ENCODE measurements around the gene USP13. TPM values are rescaled to one million over a fixed set of nuclear protein-coding genes. Genes with fewer than 3 reads are reported as not detected.

Gene USP13
- total and polyA plus RNA-seq, 2 donors: 1.8 to 3.6 TPM

- H3K27ac ChIP-seq (ENCODE audit: low read depth in 1 of 2, low read length in 1 of 2): no peak overlapping the region
- WGBS: 94% methylated on average over 4 of the region's 4 CpGs
- H3K4me3 ChIP-seq (ENCODE audit: low read length in 2 of 2): no peak overlapping the region
These were observed 81.8 kb downstream of the USP13 start for GRCh38 chr3:179734497-179735281.

GRCh38 chr3:179735321-179735720 is 82.5 kb downstream of the USP13 start:
- Histone ChIP-seq H3K27ac (ENCODE audit: low read depth in 1 of 2, low read length in 1 of 2) (no peak overlapping the region), H3K4me3 (ENCODE audit: low read length in 2 of 2) (no peak overlapping the region), H3K36me3 (ENCODE audit: control insufficient read depth in 2 of 2, insufficient read depth in 2 of 2, low read length in 1 of 2) (peaks cover 18 to 21% of the 10 kb centered on the region in 2 donors), H3K9me3 (ENCODE audit: control insufficient read depth in 2 of 2, insufficient read depth in 1 of 2, low read length in 1 of 2) (no peaks in the 10 kb centered on the region), H3K27me3 (ENCODE audit: control insufficient read depth in 2 of 2, insufficient read depth in 1 of 2, low read length in 1 of 2) (no peaks in the 10 kb centered on the region), H3K4me1 (ENCODE audit: control insufficient read depth in 2 of 2, insufficient read depth in 2 of 2, low read length in 2 of 2) (no peaks in the 10 kb centered on the region)
- DNase-seq (ENCODE audit: low read depth in 6 of 9, low spot score in 9 of 9): no peak

More at GRCh38 chr3:179734497-179735281, 81.8 kb downstream of the USP13 start:
- no peak for DNase-seq (ENCODE audit: low read depth in 6 of 9, low spot score in 9 of 9)
- no peaks in the 10 kb centered on the region for H3K27me3 ChIP-seq (ENCODE audit: control insufficient read depth in 2 of 2, insufficient read depth in 1 of 2, low read length in 1 of 2)
- peaks cover 17 to 18% of the 10 kb centered on the region in 2 donors for H3K36me3 ChIP-seq (ENCODE audit: control insufficient read depth in 2 of 2, insufficient read depth in 2 of 2, low read length in 1 of 2)
- H3K9me3 ChIP-seq (ENCODE audit: control insufficient read depth in 2 of 2, insufficient read depth in 1 of 2, low read length in 1 of 2): no peaks in the 10 kb centered on the region
- H3K4me1 ChIP-seq (ENCODE audit: control insufficient read depth in 2 of 2, insufficient read depth in 2 of 2, low read length in 2 of 2): no peaks in the 10 kb centered on the region

DNA sequence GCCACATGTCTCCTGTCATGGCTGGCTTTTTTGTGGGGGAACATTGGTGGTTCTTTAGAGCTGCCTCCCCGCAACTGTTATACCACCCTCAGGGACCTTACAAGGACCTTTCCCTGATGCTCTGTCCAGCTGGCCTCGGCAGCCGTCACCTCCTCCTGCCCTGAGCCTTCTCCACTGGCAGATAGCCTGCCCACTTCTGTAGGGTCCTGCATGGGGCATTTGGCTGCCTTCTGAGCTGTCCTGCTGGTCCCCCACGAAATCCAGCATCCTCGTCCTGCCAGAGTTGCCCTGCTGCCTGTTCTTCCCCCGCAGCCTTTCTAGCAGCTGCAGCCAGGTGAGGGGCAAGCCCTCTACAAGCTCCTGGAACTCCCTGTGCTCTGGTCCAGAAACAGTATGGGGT is 86.2 kb downstream of the USP13 start:
- Histone ChIP-seq H3K36me3 (ENCODE audit: control insufficient read depth in 2 of 2, insufficient read depth in 2 of 2, low read length in 1 of 2) (peaks cover 13 to 16% of the 10 kb centered on the region in 2 donors), H3K9me3 (ENCODE audit: control insufficient read depth in 2 of 2, insufficient read depth in 1 of 2, low read length in 1 of 2) (no peaks in the 10 kb centered on the region), H3K4me1 (ENCODE audit: control insufficient read depth in 2 of 2, insufficient read depth in 2 of 2, low read length in 2 of 2) (no peaks in the 10 kb centered on the region), H3K27me3 (ENCODE audit: control insufficient read depth in 2 of 2, insufficient read depth in 1 of 2, low read length in 1 of 2) (no peaks in the 10 kb centered on the region), H3K27ac (ENCODE audit: low read depth in 1 of 2, low read length in 1 of 2) (no peak overlapping the region), H3K4me3 (ENCODE audit: low read length in 2 of 2) (no peak overlapping the region)
- WGBS: 98% methylated on average over 6 of the region's 6 CpGs
- no peak for DNase-seq (ENCODE audit: low read depth in 6 of 9, low spot score in 9 of 9)

DNA sequence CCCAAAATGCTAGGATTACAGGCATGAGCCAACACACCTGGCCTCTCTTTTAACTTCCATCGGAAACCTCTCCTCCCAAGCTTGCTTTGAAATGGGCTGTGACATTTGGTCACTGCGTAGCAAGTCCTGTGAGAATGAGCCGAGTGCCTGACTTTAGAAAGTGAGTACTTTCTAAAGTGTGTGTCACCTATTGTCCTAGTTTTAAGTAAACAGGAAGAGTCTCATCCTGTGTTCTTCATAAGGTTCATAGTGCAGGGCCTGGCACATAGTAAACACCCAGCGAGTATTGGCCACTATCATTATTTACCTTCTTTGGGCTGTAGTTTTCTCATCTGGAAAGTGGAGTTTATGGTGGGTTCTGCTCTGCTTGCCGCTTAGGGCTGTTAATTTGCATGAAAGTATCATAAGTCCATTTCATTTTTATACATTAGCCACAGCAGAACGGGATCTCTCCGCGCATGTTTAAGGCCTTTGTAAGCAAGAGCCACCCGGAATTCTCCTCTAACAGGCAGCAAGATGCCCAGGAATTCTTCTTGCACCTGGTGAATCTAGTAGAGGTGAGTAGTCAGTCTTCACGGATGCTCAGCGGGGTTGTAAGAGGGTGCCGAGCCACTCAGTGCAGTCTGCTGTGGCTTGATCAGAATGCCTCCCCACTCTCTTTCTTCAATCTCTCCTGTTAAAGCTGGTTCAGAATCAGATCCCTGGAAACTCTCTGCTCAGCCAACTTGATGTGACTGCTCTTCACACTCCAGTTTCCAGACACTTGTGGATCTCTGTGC is 87.2 kb downstream of the USP13 start:
- 97% methylated on average over 12 of the region's 12 CpGs for WGBS
- Histone ChIP-seq H3K36me3 (ENCODE audit: control insufficient read depth in 2 of 2, insufficient read depth in 2 of 2, low read length in 1 of 2) (peaks cover 17 to 23% of the 10 kb centered on the region in 2 donors), H3K27ac (ENCODE audit: low read depth in 1 of 2, low read length in 1 of 2) (no peak overlapping the region)

DNA sequence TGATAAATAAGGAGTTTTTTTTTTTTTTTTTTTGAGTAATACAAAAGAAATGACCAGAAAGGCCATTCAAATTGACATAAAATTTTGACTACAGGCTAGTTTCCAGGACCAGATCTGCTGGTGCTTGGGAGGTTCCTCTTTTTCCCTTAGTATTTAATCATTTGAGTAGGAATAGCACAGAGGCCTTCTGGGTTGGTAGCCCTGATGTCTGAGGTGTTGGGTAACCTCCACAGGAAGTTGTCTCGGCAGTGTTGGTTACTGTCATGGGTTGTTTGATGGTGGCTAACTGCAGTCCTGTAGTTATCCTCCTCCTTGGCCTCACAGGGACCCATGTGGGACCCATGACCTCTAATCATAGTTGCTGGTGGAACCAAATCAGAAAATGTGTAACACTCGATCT is 91.1 kb downstream of the USP13 start:
- Histone ChIP-seq H3K27ac (ENCODE audit: low read depth in 1 of 2, low read length in 1 of 2) (no peak overlapping the region), H3K27me3 (ENCODE audit: control insufficient read depth in 2 of 2, insufficient read depth in 1 of 2, low read length in 1 of 2) (no peaks in the 10 kb centered on the region), H3K4me3 (ENCODE audit: low read length in 2 of 2) (no peak overlapping the region), H3K4me1 (ENCODE audit: control insufficient read depth in 2 of 2, insufficient read depth in 2 of 2, low read length in 2 of 2) (no peaks in the 10 kb centered on the region), H3K9me3 (ENCODE audit: control insufficient read depth in 2 of 2, insufficient read depth in 1 of 2, low read length in 1 of 2) (no peaks in the 10 kb centered on the region), H3K36me3 (ENCODE audit: control insufficient read depth in 2 of 2, insufficient read depth in 2 of 2, low read length in 1 of 2) (peaks cover 11 to 18% of the 10 kb centered on the region in 2 donors)
- DNase-seq (ENCODE audit: low read depth in 6 of 9, low spot score in 9 of 9): no peak
- 67% methylated on average over 2 of the region's 2 CpGs for WGBS

More for the DNA sequence above, 87.2 kb downstream of the USP13 start:
- no peak for DNase-seq (ENCODE audit: low read depth in 6 of 9, low spot score in 9 of 9)
- Histone ChIP-seq H3K9me3 (ENCODE audit: control insufficient read depth in 2 of 2, insufficient read depth in 1 of 2, low read length in 1 of 2) (no peaks in the 10 kb centered on the region), H3K4me1 (ENCODE audit: control insufficient read depth in 2 of 2, insufficient read depth in 2 of 2, low read length in 2 of 2) (no peaks in the 10 kb centered on the region), H3K27me3 (ENCODE audit: control insufficient read depth in 2 of 2, insufficient read depth in 1 of 2, low read length in 1 of 2) (no peaks in the 10 kb centered on the region), H3K4me3 (ENCODE audit: low read length in 2 of 2) (no peak overlapping the region)

- H3K4me1 ChIP-seq (ENCODE audit: control insufficient read depth in 2 of 2, insufficient read depth in 2 of 2, low read length in 2 of 2): no peaks in the 10 kb centered on the region
- 99% methylated on average over 5 of the region's 5 CpGs for WGBS
These were observed 91.8 kb downstream of the USP13 start for GRCh38 chr3:179744667-179745066.

DNA sequence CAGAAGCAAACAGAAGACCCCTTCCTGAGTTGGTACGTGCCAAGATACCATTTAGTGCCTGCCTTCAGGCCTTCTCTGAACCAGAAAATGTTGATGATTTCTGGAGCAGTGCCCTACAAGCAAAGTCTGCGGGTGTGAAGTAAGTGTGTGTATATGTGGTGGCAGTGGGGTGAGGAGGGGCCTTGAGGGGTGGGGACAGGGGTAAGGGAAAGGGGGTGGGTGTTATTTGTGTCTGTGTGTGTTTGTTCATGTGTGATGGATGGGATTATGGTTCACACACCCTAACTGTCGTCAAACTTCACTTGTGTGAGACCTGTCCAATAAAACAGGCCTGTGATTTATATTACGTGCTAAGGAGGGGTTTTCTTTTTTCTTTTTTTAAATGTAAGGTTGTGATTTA is 92.2 kb downstream of the USP13 start:
- 98% methylated on average over 4 of the region's 4 CpGs for WGBS
- no peak for DNase-seq (ENCODE audit: low read depth in 6 of 9, low spot score in 9 of 9)
- Histone ChIP-seq H3K4me3 (ENCODE audit: low read length in 2 of 2) (no peak overlapping the region), H3K4me1 (ENCODE audit: control insufficient read depth in 2 of 2, insufficient read depth in 2 of 2, low read length in 2 of 2) (no peaks in the 10 kb centered on the region), H3K36me3 (ENCODE audit: control insufficient read depth in 2 of 2, insufficient read depth in 2 of 2, low read length in 1 of 2) (peaks cover 10 to 11% of the 10 kb centered on the region in 2 donors), H3K9me3 (ENCODE audit: control insufficient read depth in 2 of 2, insufficient read depth in 1 of 2, low read length in 1 of 2) (no peaks in the 10 kb centered on the region), H3K27ac (ENCODE audit: low read depth in 1 of 2, low read length in 1 of 2) (no peak overlapping the region), H3K27me3 (ENCODE audit: control insufficient read depth in 2 of 2, insufficient read depth in 1 of 2, low read length in 1 of 2) (no peaks in the 10 kb centered on the region)

More at GRCh38 chr3:179744667-179745066, 91.8 kb downstream of the USP13 start:
- Histone ChIP-seq H3K27ac (ENCODE audit: low read depth in 1 of 2, low read length in 1 of 2) (no peak overlapping the region), H3K36me3 (ENCODE audit: control insufficient read depth in 2 of 2, insufficient read depth in 2 of 2, low read length in 1 of 2) (peaks cover 11 to 14% of the 10 kb centered on the region in 2 donors), H3K9me3 (ENCODE audit: control insufficient read depth in 2 of 2, insufficient read depth in 1 of 2, low read length in 1 of 2) (no peaks in the 10 kb centered on the region), H3K27me3 (ENCODE audit: control insufficient read depth in 2 of 2, insufficient read depth in 1 of 2, low read length in 1 of 2) (no peaks in the 10 kb centered on the region), H3K4me3 (ENCODE audit: low read length in 2 of 2) (no peak overlapping the region)
- DNase-seq (ENCODE audit: low read depth in 6 of 9, low spot score in 9 of 9): no peak

GRCh38 chr3:179745716-179746115 is 92.9 kb downstream of the USP13 start:
- Histone ChIP-seq H3K27ac (ENCODE audit: low read depth in 1 of 2, low read length in 1 of 2) (no peak overlapping the region), H3K4me1 (ENCODE audit: control insufficient read depth in 2 of 2, insufficient read depth in 2 of 2, low read length in 2 of 2) (no peaks in the 10 kb centered on the region), H3K4me3 (ENCODE audit: low read length in 2 of 2) (no peak overlapping the region), H3K36me3 (ENCODE audit: control insufficient read depth in 2 of 2, insufficient read depth in 2 of 2, low read length in 1 of 2) (peaks cover 9 to 11% of the 10 kb centered on the region in 2 donors), H3K27me3 (ENCODE audit: control insufficient read depth in 2 of 2, insufficient read depth in 1 of 2, low read length in 1 of 2) (no peaks in the 10 kb centered on the region), H3K9me3 (ENCODE audit: control insufficient read depth in 2 of 2, insufficient read depth in 1 of 2, low read length in 1 of 2) (no peaks in the 10 kb centered on the region)
- 78% methylated on average over 5 of the region's 5 CpGs for WGBS
- no peak for DNase-seq (ENCODE audit: low read depth in 6 of 9, low spot score in 9 of 9)

DNA sequence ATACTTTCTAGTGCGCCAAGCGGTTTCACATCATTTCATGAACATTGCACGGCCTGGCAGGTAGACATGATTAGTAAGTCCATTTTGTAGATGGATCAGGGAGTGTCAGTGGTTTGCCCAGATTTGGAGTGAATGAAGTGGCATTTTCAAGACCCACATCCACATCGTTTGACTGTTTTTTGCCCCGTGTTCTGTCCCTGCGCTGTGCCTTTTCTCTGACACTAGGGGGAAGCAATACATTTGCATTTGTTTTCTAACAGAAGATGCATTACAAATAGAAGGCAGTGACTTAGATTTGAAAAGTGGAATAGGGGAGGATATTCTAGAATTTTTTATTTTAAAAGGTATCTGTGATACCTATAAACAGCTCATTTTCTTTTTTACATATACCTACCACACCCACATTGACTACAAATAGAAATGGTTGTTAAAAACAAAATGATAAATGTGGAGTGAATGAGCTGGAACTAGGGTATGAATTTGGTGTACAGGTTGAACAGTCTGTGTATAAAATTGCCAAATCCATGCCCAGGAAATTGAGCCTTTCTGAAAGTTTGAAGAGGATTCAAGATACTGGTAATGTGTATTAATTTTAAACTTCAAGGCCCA is 98.0 kb downstream of the USP13 start:
- no peak overlapping the region for H3K27ac ChIP-seq (ENCODE audit: low read depth in 1 of 2, low read length in 1 of 2)
- 59% methylated on average over 6 of the region's 6 CpGs for WGBS
- H3K9me3 ChIP-seq (ENCODE audit: control insufficient read depth in 2 of 2, insufficient read depth in 1 of 2, low read length in 1 of 2): no peaks in the 10 kb centered on the region
- no peak overlapping the region for H3K4me3 ChIP-seq (ENCODE audit: low read length in 2 of 2)
- peak in 3 of 9 donors; percentile 13 to 44 (median 15) for DNase-seq (ENCODE audit: low read depth in 6 of 9, low spot score in 9 of 9)
- no peaks in the 10 kb centered on the region for H3K27me3 ChIP-seq (ENCODE audit: control insufficient read depth in 2 of 2, insufficient read depth in 1 of 2, low read length in 1 of 2)
- H3K36me3 ChIP-seq (ENCODE audit: control insufficient read depth in 2 of 2, insufficient read depth in 2 of 2, low read length in 1 of 2): no peaks in the 10 kb centered on the region
- no peaks in the 10 kb centered on the region for H3K4me1 ChIP-seq (ENCODE audit: control insufficient read depth in 2 of 2, insufficient read depth in 2 of 2, low read length in 2 of 2)

Data from thymus (tissue), 11 donors.